NK-92 treated with Interleukin-12 subunit alpha and Interleukin-12 subunit beta, amount 100 ng/mL, for 24 hours (cell line): ENCODE measurements around the gene ZNG1B.
"Not testable (repeated sequence)": the region's sequence is repeated elsewhere in the genome, so short reads cannot be mapped to it uniquely, and the experiment has no call there.

Experiments
- DNase-seq: peaks from one replicate; lab custom pipeline; 2025; lab: John Stamatoyannopoulos, UW

Gene ZNG1B

DNA sequence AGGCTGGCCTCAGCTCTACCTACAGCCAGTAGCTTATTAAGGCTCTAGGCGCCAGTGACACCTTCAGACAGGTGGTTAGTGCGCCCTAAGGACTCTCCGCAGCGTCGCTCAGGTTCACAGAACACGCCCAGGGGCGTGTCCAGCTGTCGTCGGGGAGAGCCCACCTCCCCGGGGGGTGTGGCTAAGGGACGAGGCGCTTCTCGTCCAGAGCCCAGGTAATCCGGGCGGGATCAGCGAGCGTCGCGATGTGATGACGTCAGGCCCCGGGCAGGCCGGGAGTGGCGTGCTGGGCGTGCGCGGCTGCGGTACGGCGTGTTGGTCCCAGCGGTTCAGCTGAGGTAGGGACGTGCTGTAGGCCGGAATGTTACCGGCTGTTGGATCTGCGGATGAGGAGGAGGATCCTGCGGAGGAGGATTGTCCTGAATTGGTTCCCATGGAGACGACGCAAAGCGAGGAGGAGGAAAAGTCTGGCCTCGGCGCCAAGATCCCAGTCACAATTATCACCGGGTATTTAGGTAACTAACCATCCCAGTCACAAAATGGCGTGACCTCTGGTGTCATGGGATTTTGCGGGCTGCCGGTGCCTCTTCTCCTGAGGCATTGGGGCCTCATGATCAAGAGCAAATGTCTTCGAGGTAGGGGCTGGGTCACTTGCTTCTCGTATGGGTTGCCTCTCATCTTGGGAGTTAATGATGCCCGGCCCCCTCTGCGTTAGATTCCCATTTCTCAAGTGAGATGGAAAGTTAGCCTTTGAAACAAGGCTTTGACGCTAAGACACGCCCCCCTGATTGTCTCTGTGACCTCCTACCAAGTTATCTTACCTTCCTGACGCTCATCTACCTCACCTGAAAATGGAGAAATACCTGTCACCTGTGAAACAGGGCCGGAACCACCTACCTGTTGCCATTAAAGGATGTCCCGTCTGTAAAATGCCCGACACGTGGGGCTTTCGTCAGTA lies at the start of gene ZNG1B:
Gene ZNG1B (plus strand): TSS at position 184 of the 958 bp plus-strand sequence. CDS start 178 bp downstream, at position 362.
- not testable (repeated sequence) for DNase-seq

GRCh38 chr2:113390124-113390849 lies 47.2 kb upstream of the ZNG1B start:
- DNase-seq, result no peak

GRCh38 chr2:113391073-113391472 lies 46.4 kb upstream of the ZNG1B start:
- no peak for DNase-seq

GRCh38 chr2:113406114-113406513 lies 31.4 kb upstream of the ZNG1B start:
- no peak for DNase-seq

DNA sequence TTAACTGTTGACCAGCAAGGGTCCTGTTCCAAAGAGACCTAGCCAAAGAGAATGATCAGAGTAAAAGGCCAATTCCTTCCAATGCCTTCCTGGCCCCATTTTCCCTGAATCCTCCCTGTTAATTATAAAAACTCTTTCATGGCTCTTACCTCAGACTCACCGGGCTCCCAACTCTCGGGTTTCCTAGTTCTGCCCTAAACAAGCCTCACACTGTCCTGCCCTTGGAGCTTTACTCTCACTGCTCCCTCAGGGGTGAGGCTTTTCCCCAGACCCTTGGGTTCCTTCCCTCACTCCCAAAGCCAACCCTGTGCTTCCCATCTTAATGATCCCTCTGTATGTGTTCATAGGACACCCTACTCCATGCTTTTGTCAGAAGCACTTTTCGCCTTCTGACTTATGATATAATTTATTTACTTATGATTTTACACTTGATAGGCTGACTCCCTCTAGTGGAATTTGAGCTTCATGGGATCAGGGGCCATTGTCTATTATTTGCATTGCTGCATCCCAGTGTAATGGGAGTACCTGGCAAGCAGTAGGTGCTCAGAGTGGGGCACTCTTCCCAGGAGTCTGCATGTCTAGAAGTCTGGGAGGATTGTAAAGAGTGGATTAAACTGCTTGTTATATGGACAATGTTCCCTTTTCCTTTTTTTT lies 29.9 kb upstream of the ZNG1B start:
- DNase-seq, result no peak

DNA sequence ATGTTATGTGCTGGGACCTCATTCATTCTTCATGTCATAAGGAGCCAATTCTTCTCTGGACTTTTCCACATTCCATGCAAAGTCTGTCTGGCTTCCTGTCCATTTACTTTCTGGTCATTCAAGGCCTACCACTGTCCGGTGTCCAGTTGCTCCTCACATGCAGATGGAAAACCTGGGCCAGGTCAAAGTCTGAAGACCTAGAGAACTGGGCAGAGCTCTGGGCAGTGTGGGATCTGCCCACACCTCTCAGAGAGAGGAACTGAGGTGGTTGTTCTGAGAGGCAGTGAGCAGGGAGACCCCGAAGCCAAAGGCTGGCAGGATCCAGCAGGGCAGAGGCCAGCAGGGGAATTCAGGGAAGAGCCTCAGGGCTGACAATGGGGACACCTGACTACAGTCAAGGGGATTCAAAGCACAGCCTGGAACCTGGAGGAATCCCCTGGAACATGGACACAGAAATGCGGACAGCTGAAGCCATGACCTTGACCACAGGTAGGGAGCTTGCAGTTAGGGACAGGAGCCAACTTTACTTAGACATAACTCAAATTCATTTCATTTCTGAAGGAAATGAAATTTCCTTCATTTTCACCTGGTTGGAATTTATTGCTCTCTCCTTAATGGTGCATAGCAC lies 25.7 kb upstream of the ZNG1B start:
- not testable (repeated sequence) for DNase-seq

DNA sequence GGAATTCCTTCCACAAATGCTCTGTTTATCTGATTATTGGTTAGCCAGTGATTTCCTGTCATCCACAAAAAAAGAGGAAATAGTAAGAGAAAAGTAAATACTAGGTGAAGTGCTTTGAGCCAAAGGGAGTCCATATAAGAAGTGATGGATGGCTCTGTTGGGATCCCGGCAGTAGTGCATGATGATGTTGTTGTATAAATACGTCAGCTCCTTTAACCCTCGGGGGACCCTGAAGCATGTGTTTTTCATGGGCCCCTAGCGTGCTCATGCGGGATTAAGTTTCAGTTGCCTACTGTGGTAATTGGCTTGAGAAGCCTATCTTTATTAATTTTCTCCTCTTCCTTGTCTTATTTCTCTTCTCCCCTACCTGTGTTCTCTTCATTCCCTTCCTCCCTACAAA lies 24.7 kb upstream of the ZNG1B start:
- not testable (repeated sequence) for DNase-seq

GRCh38 chr2:113431773-113432172 lies 5.7 kb upstream of the ZNG1B start:
- DNase-seq, result not testable (repeated sequence)

- DNase-seq, result not testable (repeated sequence)
Observed at GRCh38 chr2:113433468-113433867, 4.0 kb upstream of the ZNG1B start.

GRCh38 chr2:113465770-113466169 lies 28.3 kb downstream of the ZNG1B start:
- not testable (repeated sequence) for DNase-seq

DNA sequence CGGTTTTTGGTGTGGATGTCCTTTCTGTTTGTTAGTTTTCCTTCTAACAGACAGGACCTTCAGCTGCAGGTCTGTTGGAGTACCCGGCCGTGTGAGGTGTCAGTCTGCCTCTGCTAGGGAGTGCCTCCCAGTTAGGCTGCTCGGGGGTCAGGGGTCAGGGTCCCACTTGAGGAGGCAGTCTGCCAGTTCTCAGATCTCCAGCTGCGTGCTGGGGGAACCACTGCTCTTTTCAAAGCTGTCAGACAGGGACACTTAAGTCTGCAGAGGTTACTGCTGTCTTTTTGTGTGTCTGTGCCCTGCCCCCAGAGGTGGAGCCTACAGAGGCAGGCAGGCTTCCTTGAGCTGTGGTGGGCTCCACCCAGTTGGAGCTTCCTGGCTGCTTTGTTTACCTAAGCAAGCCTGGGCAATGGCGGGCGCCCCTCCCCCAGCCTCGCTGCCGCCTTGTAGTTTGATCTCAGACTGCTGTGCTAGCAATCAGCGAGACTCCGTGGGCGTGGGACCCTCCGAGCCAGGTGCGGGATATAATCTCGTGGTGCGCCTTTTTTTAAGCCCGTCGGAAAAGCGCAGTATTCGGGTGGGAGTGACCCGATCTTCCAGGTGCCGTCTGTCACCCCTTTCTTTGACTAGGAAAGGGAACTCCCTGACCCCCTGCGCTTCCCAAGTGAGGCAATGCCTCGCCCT lies 39.3 kb downstream of the ZNG1B start:
- not testable (repeated sequence) for DNase-seq

- DNase-seq, result not testable (repeated sequence)
Observed at GRCh38 chr2:113496527-113496926, 59.0 kb downstream of the ZNG1B start.

GRCh38 chr2:113498365-113498764 lies 60.9 kb downstream of the ZNG1B start, which contains the start of gene FOXD4L1:
Gene FOXD4L1 (plus strand): TSS chr2:113498665. CDS start chr2:113499257, 592 bp downstream.
- not testable (repeated sequence) for DNase-seq

DNA sequence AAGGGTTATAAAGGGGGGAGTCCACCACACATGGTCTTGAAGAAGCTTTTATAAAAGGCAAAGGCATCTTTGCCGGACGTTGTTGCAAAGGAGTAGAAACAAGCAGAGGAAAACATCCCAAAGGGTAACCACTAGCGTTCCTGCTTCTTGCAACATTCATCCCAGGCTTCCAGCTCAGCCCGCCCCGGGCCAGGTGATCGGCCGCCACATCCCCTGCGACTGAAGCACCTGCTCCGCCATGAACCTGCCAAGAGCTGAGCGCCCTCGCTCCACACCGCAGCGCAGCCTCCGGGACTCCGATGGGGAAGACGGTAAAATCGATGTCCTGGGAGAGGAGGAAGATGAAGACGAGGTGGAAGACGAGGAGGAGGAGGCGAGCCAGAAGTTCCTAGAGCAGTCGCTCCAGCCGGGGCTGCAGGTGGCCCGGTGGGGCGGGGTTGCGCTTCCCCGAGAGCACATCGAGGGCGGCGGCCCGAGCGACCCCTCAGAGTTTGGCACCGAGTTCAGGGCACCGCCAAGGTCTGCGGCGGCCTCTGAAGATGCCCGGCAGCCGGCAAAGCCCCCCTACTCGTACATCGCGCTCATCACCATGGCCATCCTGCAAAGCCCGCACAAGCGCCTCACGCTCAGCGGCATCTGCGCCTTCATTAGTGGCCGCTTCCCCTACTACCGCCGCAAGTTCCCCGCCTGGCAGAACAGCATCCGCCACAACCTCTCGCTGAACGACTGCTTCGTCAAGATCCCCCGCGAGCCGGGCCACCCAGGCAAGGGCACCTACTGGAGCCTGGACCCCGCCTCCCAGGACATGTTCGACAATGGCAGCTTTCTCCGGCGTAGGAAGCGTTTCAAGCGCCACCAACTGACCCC lies 61.8 kb downstream of the ZNG1B start:
- not testable (repeated sequence) for DNase-seq

GRCh38 chr2:113499886-113500722 lies 62.6 kb downstream of the ZNG1B start:
- not testable (repeated sequence) for DNase-seq

- not testable (repeated sequence) for DNase-seq
Observed at GRCh38 chr2:113500723-113501038, 63.2 kb downstream of the ZNG1B start.

- DNase-seq, result not testable (repeated sequence)
Observed at GRCh38 chr2:113502216-113503093, 65.0 kb downstream of the ZNG1B start.
